CD4-positive, alpha-beta T cell treated with Interleukin-17A for 1 hour (primary cell): ENCODE results near the gene KRTAP4-9.
"Not testable (repeated sequence)": the region's sequence is repeated elsewhere in the genome, so short reads cannot be mapped to it uniquely, and the experiment has no call there.

Experiments
- DNase-seq: peaks from one replicate; pipeline ENCODE4 v3.0.0-alpha.2; 2020

Gene KRTAP4-9

GRCh38 chr17:41133880-41134735 is 28.9 kb downstream of the KRTAP4-9 start:
- DNase-seq, result no peak

- not testable (repeated sequence) for DNase-seq
Observed at GRCh38 chr17:41139865-41140264, 34.7 kb downstream of the KRTAP4-9 start.

- no peak for DNase-seq
Observed at GRCh38 chr17:41140360-41141131, 35.4 kb downstream of the KRTAP4-9 start, which contains the start of gene KRTAP4-6. KRTAP4-6 (minus strand) TSS chr17:41140544; CDS start chr17:41140487, 57 bp downstream.

- no peak for DNase-seq
Observed at GRCh38 chr17:41141361-41141760, 36.2 kb downstream of the KRTAP4-9 start.

- DNase-seq, result no peak
Observed at GRCh38 chr17:41144846-41145245, 39.7 kb downstream of the KRTAP4-9 start.

GRCh38 chr17:41145261-41145660 is 40.1 kb downstream of the KRTAP4-9 start:
- DNase-seq, result no peak

GRCh38 chr17:41147531-41148204 is 42.5 kb downstream of the KRTAP4-9 start:
- no peak for DNase-seq

GRCh38 chr17:41148971-41149651 is 43.9 kb downstream of the KRTAP4-9 start:
- not testable (repeated sequence) for DNase-seq

GRCh38 chr17:41149652-41149985 is 44.4 kb downstream of the KRTAP4-9 start, which contains the start of gene KRTAP4-5:
KRTAP4-5 (minus strand) TSS chr17:41149825; CDS start chr17:41149767, 58 bp downstream.
- no peak for DNase-seq

- DNase-seq, result no peak
Observed at GRCh38 chr17:41150026-41150425, 44.8 kb downstream of the KRTAP4-9 start.

- no peak for DNase-seq
Observed at GRCh38 chr17:41151525-41151924, 46.3 kb downstream of the KRTAP4-9 start.

- DNase-seq, result no peak
Observed at GRCh38 chr17:41153856-41154255, 48.7 kb downstream of the KRTAP4-9 start.
